Measurements from ENCODE around the gene CASZ1.

The CASZ1 gene

DNA sequence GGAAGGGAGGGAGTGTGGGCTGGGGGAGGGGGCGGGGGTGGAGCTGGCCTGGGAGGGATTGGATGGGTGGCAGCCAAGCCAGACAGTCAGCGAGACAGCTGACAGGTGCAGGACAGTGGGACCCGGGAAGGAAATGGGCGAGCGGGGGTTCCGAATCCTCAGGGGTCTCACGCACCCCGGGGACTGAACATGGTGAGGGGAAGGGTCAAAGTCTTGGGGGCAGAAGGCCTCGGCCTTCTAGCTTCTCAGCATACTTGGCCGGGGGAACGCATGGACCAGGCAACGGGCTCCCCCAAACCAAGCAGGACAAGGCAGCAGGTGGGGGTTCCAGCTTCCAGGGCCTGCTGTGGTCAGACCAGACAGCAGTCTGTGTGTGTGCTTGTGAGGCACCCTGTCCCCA is 23.1 kb downstream of the CASZ1 start:
- no peak overlapping the region for H3K9ac ChIP-seq
- H3K36me3 ChIP-seq (ENCODE audit: insufficient read depth) = no peaks in the 10 kb centered on the region
- H3K79me2 ChIP-seq (ENCODE audit: insufficient read depth, low read depth) = no peaks in the 10 kb centered on the region
- H3K27me3 ChIP-seq (ENCODE audit: insufficient read depth, low read depth) = peaks cover 94% of the 10 kb centered on the region
- no peak overlapping the region for H3K4me3 ChIP-seq (IDR thresholded peaks at IDR 0.05; ENCODE audit: insufficient read depth, low read depth, low read length)
- no peaks in the 10 kb centered on the region for H3K4me1 ChIP-seq (ENCODE audit: low read depth, poor library complexity, severe bottlenecking)
- no peak overlapping the region for H2AFZ ChIP-seq (ENCODE audit: low read depth)
- TF ChIP-seq, protein P1, sequence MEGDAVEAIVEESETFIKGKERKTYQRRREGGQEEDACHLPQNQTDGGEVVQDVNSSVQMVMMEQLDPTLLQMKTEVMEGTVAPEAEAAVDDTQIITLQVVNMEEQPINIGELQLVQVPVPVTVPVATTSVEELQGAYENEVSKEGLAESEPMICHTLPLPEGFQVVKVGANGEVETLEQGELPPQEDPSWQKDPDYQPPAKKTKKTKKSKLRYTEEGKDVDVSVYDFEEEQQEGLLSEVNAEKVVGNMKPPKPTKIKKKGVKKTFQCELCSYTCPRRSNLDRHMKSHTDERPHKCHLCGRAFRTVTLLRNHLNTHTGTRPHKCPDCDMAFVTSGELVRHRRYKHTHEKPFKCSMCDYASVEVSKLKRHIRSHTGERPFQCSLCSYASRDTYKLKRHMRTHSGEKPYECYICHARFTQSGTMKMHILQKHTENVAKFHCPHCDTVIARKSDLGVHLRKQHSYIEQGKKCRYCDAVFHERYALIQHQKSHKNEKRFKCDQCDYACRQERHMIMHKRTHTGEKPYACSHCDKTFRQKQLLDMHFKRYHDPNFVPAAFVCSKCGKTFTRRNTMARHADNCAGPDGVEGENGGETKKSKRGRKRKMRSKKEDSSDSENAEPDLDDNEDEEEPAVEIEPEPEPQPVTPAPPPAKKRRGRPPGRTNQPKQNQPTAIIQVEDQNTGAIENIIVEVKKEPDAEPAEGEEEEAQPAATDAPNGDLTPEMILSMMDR (conservative IDR thresholded peaks at IDR 0.05; ENCODE audit: low read depth, low read length) = no peak
- no peaks in the 10 kb centered on the region for H4K20me1 ChIP-seq (ENCODE audit: insufficient read depth)
- H3K27ac ChIP-seq = no peak overlapping the region
- no peak overlapping the region for H3K4me2 ChIP-seq

DNA sequence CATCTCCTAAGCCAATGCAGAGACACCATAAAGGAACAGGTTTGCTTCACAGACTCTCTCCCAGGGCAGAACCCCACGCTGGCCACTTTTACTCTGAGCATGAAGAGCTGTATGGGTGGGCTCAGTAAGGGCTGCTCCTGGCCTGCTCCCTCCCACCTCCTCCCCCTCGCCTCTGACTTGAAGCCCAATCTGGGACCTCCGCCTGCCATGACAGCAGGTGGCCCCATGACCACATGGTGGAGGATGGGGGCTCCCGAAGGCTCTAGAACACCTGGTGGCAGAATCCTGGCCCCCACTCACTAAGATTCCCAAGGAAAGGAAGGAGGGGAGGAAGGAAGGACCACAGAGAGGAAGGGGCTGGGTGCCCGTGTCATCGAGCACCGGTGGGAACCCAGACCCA is 23.7 kb downstream of the CASZ1 start:
- H3K79me2 ChIP-seq (ENCODE audit: insufficient read depth, low read depth) = no peaks in the 10 kb centered on the region
- TF ChIP-seq, protein P1 (conservative IDR thresholded peaks at IDR 0.05; ENCODE audit: low read depth, low read length) = no peak
- H3K9ac ChIP-seq = no peak overlapping the region
- H3K27ac ChIP-seq = no peak overlapping the region
- H3K4me1 ChIP-seq (ENCODE audit: low read depth, poor library complexity, severe bottlenecking) = no peaks in the 10 kb centered on the region
- H3K4me2 ChIP-seq = no peak overlapping the region
- no peaks in the 10 kb centered on the region for H3K36me3 ChIP-seq (ENCODE audit: insufficient read depth)
- no peak overlapping the region for H2AFZ ChIP-seq (ENCODE audit: low read depth)
- H3K27me3 ChIP-seq (ENCODE audit: insufficient read depth, low read depth) = peaks cover 96% of the 10 kb centered on the region
- H4K20me1 ChIP-seq (ENCODE audit: insufficient read depth) = no peaks in the 10 kb centered on the region
- no peak overlapping the region for H3K4me3 ChIP-seq (IDR thresholded peaks at IDR 0.05; ENCODE audit: insufficient read depth, low read depth, low read length)

GRCh38 chr1:10771789-10772188 is 24.7 kb downstream of the CASZ1 start:
- Histone ChIP-seq H3K27me3 (ENCODE audit: insufficient read depth, low read depth) (peaks cover 98% of the 10 kb centered on the region), H3K36me3 (ENCODE audit: insufficient read depth) (no peaks in the 10 kb centered on the region), H3K4me2 (no peak overlapping the region), H3K4me1 (ENCODE audit: low read depth, poor library complexity, severe bottlenecking) (no peaks in the 10 kb centered on the region), H4K20me1 (ENCODE audit: insufficient read depth) (no peaks in the 10 kb centered on the region), H3K27ac (no peak overlapping the region), H3K4me3 (IDR thresholded peaks at IDR 0.05; ENCODE audit: insufficient read depth, low read depth, low read length) (no peak overlapping the region), H3K79me2 (ENCODE audit: insufficient read depth, low read depth) (no peaks in the 10 kb centered on the region), H3K9ac (no peak overlapping the region), H2AFZ (ENCODE audit: low read depth) (no peak overlapping the region)
- TF ChIP-seq, protein P1 (conservative IDR thresholded peaks at IDR 0.05; ENCODE audit: low read depth, low read length) = no peak

GRCh38 chr1:10768552-10768951 is 27.9 kb downstream of the CASZ1 start:
- TF ChIP-seq, protein P1 (conservative IDR thresholded peaks at IDR 0.05; ENCODE audit: low read depth, low read length) = no peak
- Histone ChIP-seq H3K27me3 (ENCODE audit: insufficient read depth, low read depth) (peaks cover 95% of the 10 kb centered on the region), H3K4me1 (ENCODE audit: low read depth, poor library complexity, severe bottlenecking) (no peaks in the 10 kb centered on the region), H3K4me2 (no peak overlapping the region), H3K27ac (no peak overlapping the region), H3K79me2 (ENCODE audit: insufficient read depth, low read depth) (no peaks in the 10 kb centered on the region), H3K9ac (no peak overlapping the region), H2AFZ (ENCODE audit: low read depth) (no peak overlapping the region), H3K4me3 (IDR thresholded peaks at IDR 0.05; ENCODE audit: insufficient read depth, low read depth, low read length) (no peak overlapping the region), H3K36me3 (ENCODE audit: insufficient read depth) (no peaks in the 10 kb centered on the region), H4K20me1 (ENCODE audit: insufficient read depth) (no peaks in the 10 kb centered on the region)
